ENCODE results near the gene GFRA1.

DNA sequence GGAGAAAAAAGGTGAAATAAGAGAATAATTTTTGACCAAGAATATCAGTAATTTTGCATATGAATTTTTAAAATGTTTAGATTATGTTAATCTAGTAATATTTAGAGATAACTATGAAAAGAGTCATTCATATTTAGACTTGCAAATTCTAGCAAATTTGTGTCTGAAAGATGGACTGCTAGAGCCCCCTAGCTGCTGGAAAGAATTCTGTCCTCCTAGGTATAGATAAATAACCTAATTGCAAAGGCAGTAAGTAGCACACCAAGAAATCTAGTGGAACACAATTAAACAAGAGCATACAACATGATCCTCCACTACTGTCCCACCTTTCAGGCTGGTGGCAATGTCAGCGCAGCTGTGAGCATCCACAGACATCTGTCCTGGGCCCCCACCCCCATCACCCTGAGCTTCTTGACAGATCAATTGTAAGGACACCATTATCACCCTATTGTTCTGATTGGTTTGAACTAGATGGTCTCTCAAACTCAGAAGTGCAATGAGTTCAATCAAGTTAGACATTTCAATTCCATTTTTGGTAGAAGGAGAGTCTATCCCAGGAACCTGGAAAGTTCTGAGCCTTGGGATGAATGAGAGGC lies 15.0 kb upstream of the GFRA1 start:
- TF ChIP-seq, protein P1, sequence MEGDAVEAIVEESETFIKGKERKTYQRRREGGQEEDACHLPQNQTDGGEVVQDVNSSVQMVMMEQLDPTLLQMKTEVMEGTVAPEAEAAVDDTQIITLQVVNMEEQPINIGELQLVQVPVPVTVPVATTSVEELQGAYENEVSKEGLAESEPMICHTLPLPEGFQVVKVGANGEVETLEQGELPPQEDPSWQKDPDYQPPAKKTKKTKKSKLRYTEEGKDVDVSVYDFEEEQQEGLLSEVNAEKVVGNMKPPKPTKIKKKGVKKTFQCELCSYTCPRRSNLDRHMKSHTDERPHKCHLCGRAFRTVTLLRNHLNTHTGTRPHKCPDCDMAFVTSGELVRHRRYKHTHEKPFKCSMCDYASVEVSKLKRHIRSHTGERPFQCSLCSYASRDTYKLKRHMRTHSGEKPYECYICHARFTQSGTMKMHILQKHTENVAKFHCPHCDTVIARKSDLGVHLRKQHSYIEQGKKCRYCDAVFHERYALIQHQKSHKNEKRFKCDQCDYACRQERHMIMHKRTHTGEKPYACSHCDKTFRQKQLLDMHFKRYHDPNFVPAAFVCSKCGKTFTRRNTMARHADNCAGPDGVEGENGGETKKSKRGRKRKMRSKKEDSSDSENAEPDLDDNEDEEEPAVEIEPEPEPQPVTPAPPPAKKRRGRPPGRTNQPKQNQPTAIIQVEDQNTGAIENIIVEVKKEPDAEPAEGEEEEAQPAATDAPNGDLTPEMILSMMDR (IDR thresholded peaks at IDR 0.05): peak in 4 of 6 experiments; percentile 28 to 64 (median 52)
- TF ChIP-seq POLR2A (IDR thresholded peaks at IDR 0.05): no peak

All from Peyer's patch (tissue), 4 donors.